GM13977 (cell line): ENCODE data around the gene SOCS6.

Experiments
- DNase-seq: peaks from one replicate; pipeline ENCODE4 v3.0.0; 2012; ENCODE audit warnings: low spot score
- in situ Hi-C: fragments of 300-500 bp; cut with MboI; formaldehyde crosslinking; loops from one replicate; pipeline ENCODE4 v1.12.0; 2022; ENCODE audit warnings: low sequenced_read_pairs, low pct_unique_long_range_greater_than_20kb, mixed read lengths, inconsistent platforms; ENCODE audit not compliant: unreplicated experiment
- TF ChIP-seq, protein P1 (sequence below): IDR thresholded peaks from 2 replicates; pipeline ENCODE4 v1.5.1; 2012; ENCODE audit warnings: mild to moderate bottlenecking, control low read depth; ENCODE audit not compliant: insufficient read depth; ENCODE audit errors: extremely low read depth, missing control alignments

The SOCS6 gene

GRCh38 chr18:70372450-70373041 lies 83.7 kb downstream of the SOCS6 start:
- no peak for DNase-seq
- in situ Hi-C loops, result no loop called here
- TF ChIP-seq, protein P1, sequence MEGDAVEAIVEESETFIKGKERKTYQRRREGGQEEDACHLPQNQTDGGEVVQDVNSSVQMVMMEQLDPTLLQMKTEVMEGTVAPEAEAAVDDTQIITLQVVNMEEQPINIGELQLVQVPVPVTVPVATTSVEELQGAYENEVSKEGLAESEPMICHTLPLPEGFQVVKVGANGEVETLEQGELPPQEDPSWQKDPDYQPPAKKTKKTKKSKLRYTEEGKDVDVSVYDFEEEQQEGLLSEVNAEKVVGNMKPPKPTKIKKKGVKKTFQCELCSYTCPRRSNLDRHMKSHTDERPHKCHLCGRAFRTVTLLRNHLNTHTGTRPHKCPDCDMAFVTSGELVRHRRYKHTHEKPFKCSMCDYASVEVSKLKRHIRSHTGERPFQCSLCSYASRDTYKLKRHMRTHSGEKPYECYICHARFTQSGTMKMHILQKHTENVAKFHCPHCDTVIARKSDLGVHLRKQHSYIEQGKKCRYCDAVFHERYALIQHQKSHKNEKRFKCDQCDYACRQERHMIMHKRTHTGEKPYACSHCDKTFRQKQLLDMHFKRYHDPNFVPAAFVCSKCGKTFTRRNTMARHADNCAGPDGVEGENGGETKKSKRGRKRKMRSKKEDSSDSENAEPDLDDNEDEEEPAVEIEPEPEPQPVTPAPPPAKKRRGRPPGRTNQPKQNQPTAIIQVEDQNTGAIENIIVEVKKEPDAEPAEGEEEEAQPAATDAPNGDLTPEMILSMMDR, result no peak

- TF ChIP-seq, protein P1, result no peak
- in situ Hi-C loops, result no loop called here
- no peak for DNase-seq
Observed at GRCh38 chr18:70373042-70373519, 84.2 kb downstream of the SOCS6 start.

DNA sequence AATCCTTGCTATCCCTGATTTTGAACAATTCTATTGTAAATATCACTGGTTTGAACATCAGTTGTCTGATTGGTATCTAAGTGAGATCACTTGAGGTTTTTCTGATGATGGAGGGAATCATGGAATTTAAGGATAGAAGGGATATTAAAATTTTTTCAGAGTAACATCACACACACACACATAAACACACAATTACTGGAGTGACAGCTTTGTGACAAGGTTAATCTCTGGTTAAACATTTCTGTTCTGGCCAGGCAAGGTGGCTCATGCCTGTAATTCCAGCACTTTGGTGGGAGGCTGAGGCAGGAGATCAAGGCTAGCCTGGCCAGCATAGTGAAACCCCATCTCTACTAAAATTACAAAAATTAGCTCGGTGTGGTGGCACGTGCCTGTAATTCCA lies 85.3 kb downstream of the SOCS6 start:
- DNase-seq, result no peak
- TF ChIP-seq, protein P1, result no peak
- in situ Hi-C loops, result no loop called here

GRCh38 chr18:70376137-70376913 lies 87.5 kb downstream of the SOCS6 start:
- TF ChIP-seq, protein P1, result no peak
- in situ Hi-C loops, result no loop called here

DNA sequence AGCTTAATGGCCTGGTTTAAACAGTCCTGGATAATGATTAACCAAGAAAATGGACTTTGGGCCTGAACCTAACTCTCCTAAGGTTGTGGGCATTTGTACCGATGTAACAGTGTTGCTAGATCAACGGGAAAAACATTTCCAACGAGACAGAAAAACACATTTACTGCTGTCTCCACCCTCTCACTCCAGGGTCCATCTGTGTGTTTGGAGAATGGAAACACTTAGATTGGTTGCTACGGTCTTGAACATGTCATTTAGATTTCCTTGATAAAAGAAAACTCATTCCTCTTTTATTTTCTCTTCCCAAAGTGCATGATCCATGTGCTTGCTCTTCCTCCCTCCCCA lies 88.0 kb downstream of the SOCS6 start:
- TF ChIP-seq, protein P1, result no peak
- no peak for DNase-seq
- in situ Hi-C loops, result no loop called here

More at GRCh38 chr18:70376137-70376913, 87.5 kb downstream of the SOCS6 start:
- DNase-seq, result no peak

DNA sequence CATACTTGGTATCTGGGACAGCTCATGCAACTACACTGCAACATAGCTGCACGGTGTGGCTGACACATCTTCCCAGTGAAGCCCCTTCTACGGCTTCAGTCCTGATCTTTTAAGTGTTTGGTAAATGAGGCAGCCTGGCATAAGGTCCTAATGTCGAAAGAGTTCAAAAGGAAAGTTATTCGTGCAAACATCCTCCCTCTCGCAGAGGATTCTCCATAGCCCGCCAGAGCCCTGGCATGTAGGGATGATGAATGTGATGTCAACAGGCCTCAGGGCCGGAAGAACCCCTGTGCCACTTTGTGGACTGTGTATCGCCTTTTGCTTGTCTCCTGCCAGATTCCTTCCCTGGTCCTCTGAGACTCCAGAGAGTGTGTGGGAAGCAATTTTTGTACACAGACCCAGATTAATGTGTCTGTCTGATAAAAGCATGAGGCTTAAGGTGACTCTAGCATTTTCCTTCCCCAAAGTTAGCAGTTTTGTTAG lies 88.5 kb downstream of the SOCS6 start:
- TF ChIP-seq, protein P1, result no peak
- no peak for DNase-seq
- in situ Hi-C loops, result no loop called here
